Neural cell (in vitro differentiated cells): ENCODE measurements around the gene RASIP1. TPM values are rescaled to one million over a fixed set of nuclear protein-coding genes. Genes with fewer than 3 reads are reported as not detected.
"Not testable (repeated sequence)": the region's sequence is repeated elsewhere in the genome, so short reads cannot be mapped to it uniquely, and the experiment has no call there.

Source experiments
- H2AFZ ChIP-seq: fragments of 200-600, 300-800 bp; sonication (generic), shearing (Covaris generic); 2 replicates; pipeline ENCODE4 v1.6.0; 2014; ENCODE audit warnings: low read depth, mild to moderate bottlenecking, antibody characterized with exemption, low read length, moderate library complexity
- H3F3A ChIP-seq: fragments of 200-600 bp; shearing (Covaris generic); 2 replicates; pipeline ENCODE4 v1.6.1; 2016; ENCODE audit warnings: mild to moderate bottlenecking, moderate library complexity, mixed read lengths, antibody characterized with exemption, low read length; ENCODE audit not compliant: insufficient read depth, poor library complexity, severe bottlenecking
- H3K27ac ChIP-seq: fragments of 200-600, 300-800 bp; sonication (generic), shearing (Covaris generic); 2 replicates; pipeline ENCODE4 v1.5.1; 2014; ENCODE audit warnings: mild to moderate bottlenecking, low read length, moderate library complexity
- H3K27me3 ChIP-seq: fragments of 300-800, 200-600 bp; sonication (generic), shearing (Covaris generic); 2 replicates; pipeline ENCODE4 v1.6.0; 2014; ENCODE audit warnings: mild to moderate bottlenecking, low read depth, low read length, moderate library complexity; ENCODE audit not compliant: insufficient read depth
- H3K36me3 ChIP-seq: fragments of 300-800, 200-600 bp; sonication (generic), shearing (Covaris generic); 2 replicates; pipeline ENCODE4 v1.5.1; 2014; ENCODE audit warnings: mild to moderate bottlenecking, antibody characterized with exemption, low read length, moderate library complexity; ENCODE audit not compliant: insufficient read depth
- H3K4me2 ChIP-seq: fragments of 300-800, 200-600 bp; sonication (generic), shearing (Covaris generic); 2 replicates; pipeline ENCODE4 v1.6.0; 2014; ENCODE audit warnings: mild to moderate bottlenecking, low read length
- H3K4me3 ChIP-seq: fragments of 300-800, 200-600 bp; sonication (generic), shearing (Covaris generic); 2 replicates; pipeline ENCODE4 v1.5.1; 2014; ENCODE audit warnings: mild to moderate bottlenecking, low read length, moderate library complexity
- H3K79me2 ChIP-seq: fragments of 200-600 bp; shearing (Covaris generic); replicated peaks from 2 replicates; pipeline ENCODE4 v1.6.0; 2014; ENCODE audit warnings: mild to moderate bottlenecking, low read length, moderate library complexity; ENCODE audit not compliant: insufficient read depth
- H3K9ac ChIP-seq: fragments of 300-800, 200-600 bp; sonication (generic), shearing (Covaris generic); 2 replicates; pipeline ENCODE4 v1.6.1; 2016; ENCODE audit warnings: mild to moderate bottlenecking, low read length, mixed read lengths
- H3K9me2 ChIP-seq: fragments of 200-600 bp; shearing (Covaris generic); 2 replicates; pipeline ENCODE4 v1.6.1; 2016; ENCODE audit warnings: mild to moderate bottlenecking, low read length, mixed read lengths; ENCODE audit not compliant: insufficient read depth
- H3K9me3 ChIP-seq: fragments of 200-600, 300-800 bp; sonication (generic), shearing (Covaris generic); 2 replicates; pipeline ENCODE4 v1.6.1; 2016; ENCODE audit warnings: mild to moderate bottlenecking, mixed run types, low read length, moderate library complexity, mixed read lengths
- H4K20me1 ChIP-seq: fragments of 200-600 bp; shearing (Covaris generic); 2 replicates; pipeline ENCODE4 v1.6.1; 2016; ENCODE audit warnings: mild to moderate bottlenecking, mixed run types; ENCODE audit not compliant: insufficient read depth
- EP300 ChIP-seq: fragments of 450-650 bp; conservative IDR thresholded peaks from 2 replicates; pipeline ENCODE4 v1.6.1; 2014; ENCODE audit warnings: antibody characterized with exemption, mild to moderate bottlenecking, moderate library complexity; ENCODE audit not compliant: poor library complexity, severe bottlenecking
- EZH2 ChIP-seq: fragments of 200-600, 300-800 bp; shearing (Covaris generic), sonication (generic); IDR thresholded peaks from 2 replicates; pipeline ENCODE4 v1.6.1; 2014; ENCODE audit warnings: antibody characterized with exemption, low read length, borderline replicate concordance, mild to moderate bottlenecking; ENCODE audit not compliant: insufficient read depth, poor library complexity, severe bottlenecking
- MXI1 ChIP-seq: fragments of 450-650 bp; conservative IDR thresholded peaks from 2 replicates; pipeline ENCODE4 v1.6.1; 2014; ENCODE audit warnings: antibody characterized with exemption, mild to moderate bottlenecking; ENCODE audit not compliant: poor library complexity, severe bottlenecking
- POLR2AphosphoS5 ChIP-seq: IDR thresholded peaks from 2 replicates; pipeline ENCODE4 v1.6.1; 2012
- RAD21 ChIP-seq: fragments of 450-650 bp; conservative IDR thresholded peaks from 2 replicates; pipeline ENCODE4 v1.6.1; 2014; ENCODE audit warnings: antibody characterized with exemption, mild to moderate bottlenecking, moderate library complexity
- SMC3 ChIP-seq: fragments of 450-650 bp; conservative IDR thresholded peaks from 2 replicates; pipeline ENCODE4 v1.6.1; 2014; ENCODE audit warnings: antibody characterized with exemption, mild to moderate bottlenecking, moderate library complexity; ENCODE audit not compliant: poor library complexity
- TAF1 ChIP-seq: IDR thresholded peaks from 2 replicates; pipeline ENCODE4 v1.6.1; 2012; ENCODE audit warnings: low read depth
- polyA plus RNA-seq: library from polyadenylated mRNA; depleted of rRNA; stranded (reverse); fragments of >200 nt; gene quantifications from 2 replicates; pipeline ENCODE4 v1.2.3, GENCODE V29; 2014
- TF ChIP-seq, protein P1 (sequence below): IDR thresholded peaks from 2 replicates; pipeline ENCODE4 v1.6.1; 2012; ENCODE audit warnings: borderline replicate concordance
- TF ChIP-seq, protein P2 (sequence below): fragments of 450-650 bp; IDR thresholded peaks from 2 replicates; pipeline ENCODE4 v1.5.1; 2014; ENCODE audit warnings: antibody characterized with exemption, mild to moderate bottlenecking, moderate library complexity; ENCODE audit not compliant: poor library complexity, severe bottlenecking

RASIP1 gene
- polyA plus RNA-seq, 1 donor from 2014 or later = not detected

DNA sequence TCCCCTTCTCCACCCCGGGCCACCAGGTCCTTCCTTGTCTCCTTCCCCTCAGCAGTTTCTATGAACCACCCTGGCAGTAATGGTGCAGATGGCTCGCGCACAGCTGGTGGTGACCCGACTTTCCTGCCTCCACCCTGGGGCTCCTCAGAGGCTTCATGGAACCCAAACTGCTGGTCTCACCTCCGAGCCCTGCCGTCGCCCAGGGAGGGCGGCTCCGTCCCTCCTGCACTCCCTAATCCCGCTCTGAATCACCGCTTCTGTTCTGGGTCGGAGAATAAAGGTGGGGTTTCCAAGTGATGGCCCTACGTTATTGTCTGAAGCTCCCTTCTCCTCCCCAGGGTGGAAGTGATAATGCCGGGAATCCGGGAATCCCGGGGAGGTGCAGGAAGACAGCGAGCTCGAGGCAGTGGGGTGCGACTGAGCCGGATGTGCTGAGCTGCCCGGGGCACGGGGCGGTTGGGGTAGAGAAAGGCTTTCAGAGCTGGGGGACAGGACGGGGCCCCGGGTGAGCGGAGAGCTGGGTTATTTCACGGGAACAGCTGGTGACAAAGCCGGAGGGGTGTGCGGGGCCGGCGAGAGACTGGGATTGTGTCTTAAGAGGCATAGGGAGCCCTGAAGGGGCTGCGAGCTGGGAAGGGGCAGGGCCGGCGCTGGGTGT, 43.9 kb downstream of the RASIP1 start:
- no peak overlapping the region for H3K27ac ChIP-seq
- H3K4me3 ChIP-seq = no peak overlapping the region
- TF ChIP-seq TAF1 = no peak
- TF ChIP-seq RAD21 = no peak
- no peak for TF ChIP-seq EP300
- TF ChIP-seq SMC3 = no peak
- TF ChIP-seq, protein P1, sequence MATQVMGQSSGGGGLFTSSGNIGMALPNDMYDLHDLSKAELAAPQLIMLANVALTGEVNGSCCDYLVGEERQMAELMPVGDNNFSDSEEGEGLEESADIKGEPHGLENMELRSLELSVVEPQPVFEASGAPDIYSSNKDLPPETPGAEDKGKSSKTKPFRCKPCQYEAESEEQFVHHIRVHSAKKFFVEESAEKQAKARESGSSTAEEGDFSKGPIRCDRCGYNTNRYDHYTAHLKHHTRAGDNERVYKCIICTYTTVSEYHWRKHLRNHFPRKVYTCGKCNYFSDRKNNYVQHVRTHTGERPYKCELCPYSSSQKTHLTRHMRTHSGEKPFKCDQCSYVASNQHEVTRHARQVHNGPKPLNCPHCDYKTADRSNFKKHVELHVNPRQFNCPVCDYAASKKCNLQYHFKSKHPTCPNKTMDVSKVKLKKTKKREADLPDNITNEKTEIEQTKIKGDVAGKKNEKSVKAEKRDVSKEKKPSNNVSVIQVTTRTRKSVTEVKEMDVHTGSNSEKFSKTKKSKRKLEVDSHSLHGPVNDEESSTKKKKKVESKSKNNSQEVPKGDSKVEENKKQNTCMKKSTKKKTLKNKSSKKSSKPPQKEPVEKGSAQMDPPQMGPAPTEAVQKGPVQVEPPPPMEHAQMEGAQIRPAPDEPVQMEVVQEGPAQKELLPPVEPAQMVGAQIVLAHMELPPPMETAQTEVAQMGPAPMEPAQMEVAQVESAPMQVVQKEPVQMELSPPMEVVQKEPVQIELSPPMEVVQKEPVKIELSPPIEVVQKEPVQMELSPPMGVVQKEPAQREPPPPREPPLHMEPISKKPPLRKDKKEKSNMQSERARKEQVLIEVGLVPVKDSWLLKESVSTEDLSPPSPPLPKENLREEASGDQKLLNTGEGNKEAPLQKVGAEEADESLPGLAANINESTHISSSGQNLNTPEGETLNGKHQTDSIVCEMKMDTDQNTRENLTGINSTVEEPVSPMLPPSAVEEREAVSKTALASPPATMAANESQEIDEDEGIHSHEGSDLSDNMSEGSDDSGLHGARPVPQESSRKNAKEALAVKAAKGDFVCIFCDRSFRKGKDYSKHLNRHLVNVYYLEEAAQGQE = no peak
- no peak for TF ChIP-seq POLR2AphosphoS5
- no peak for TF ChIP-seq MXI1
- TF ChIP-seq, protein P2, sequence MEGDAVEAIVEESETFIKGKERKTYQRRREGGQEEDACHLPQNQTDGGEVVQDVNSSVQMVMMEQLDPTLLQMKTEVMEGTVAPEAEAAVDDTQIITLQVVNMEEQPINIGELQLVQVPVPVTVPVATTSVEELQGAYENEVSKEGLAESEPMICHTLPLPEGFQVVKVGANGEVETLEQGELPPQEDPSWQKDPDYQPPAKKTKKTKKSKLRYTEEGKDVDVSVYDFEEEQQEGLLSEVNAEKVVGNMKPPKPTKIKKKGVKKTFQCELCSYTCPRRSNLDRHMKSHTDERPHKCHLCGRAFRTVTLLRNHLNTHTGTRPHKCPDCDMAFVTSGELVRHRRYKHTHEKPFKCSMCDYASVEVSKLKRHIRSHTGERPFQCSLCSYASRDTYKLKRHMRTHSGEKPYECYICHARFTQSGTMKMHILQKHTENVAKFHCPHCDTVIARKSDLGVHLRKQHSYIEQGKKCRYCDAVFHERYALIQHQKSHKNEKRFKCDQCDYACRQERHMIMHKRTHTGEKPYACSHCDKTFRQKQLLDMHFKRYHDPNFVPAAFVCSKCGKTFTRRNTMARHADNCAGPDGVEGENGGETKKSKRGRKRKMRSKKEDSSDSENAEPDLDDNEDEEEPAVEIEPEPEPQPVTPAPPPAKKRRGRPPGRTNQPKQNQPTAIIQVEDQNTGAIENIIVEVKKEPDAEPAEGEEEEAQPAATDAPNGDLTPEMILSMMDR = no peak
- no peak for TF ChIP-seq EZH2
- no peaks in the 10 kb centered on the region for H3K9me2 ChIP-seq
- no peaks in the 10 kb centered on the region for H3K36me3 ChIP-seq
- no peak overlapping the region for H2AFZ ChIP-seq
- no peak overlapping the region for H3K9ac ChIP-seq
- H3K79me2 ChIP-seq = no peaks in the 10 kb centered on the region
- H3F3A ChIP-seq = no peaks in the 10 kb centered on the region
- no peaks in the 10 kb centered on the region for H3K9me3 ChIP-seq
- H4K20me1 ChIP-seq = no peaks in the 10 kb centered on the region
- peaks cover 17% of the 10 kb centered on the region for H3K27me3 ChIP-seq
- no peak overlapping the region for H3K4me2 ChIP-seq

DNA sequence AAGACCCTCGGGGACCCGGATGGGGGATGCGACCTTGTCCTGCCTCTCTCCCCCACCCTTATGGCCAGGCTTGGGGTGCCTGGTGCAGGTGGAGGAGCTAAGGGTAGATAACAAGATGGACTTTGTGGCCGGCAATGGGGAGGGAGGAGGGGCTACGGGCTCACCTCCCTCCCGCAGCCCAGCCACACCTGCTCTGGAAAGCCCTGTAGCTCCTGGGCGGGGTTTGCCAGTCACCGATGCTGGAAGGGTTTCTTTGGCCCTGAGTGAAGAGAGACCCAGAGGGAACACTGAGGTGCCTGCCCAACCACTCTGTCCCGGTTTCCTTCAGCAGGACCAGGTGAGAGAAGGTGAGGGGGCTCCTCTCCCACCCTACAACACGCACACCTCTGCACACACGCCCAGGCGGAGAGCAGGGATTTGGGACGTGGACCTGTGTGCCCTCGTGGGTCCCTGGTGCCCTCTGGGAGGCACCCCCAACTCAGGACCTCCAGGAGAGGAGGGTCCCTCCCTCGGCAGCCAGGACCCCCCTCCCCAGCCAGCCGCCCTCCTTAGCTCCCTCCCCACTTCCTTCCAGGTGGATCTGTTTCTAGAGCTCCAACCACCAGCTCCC, 44.6 kb downstream of the RASIP1 start, which contains the start of gene FUT2:
TSS of gene FUT2 (plus strand) at position 229 of the 610 bp plus-strand sequence. CDS start 6,986 bp downstream, outside the sequence.
- H3K4me2 ChIP-seq = no peak within 1 kb of the TSS
- peaks cover 17% of the 10 kb centered on the region for H3K27me3 ChIP-seq
- H3F3A ChIP-seq = no peaks in the 10 kb centered on the region
- H3K9me3 ChIP-seq = no peaks in the 10 kb centered on the region
- H3K79me2 ChIP-seq = no peaks in the 10 kb centered on the region
- H3K9ac ChIP-seq = no peak within 1 kb of the TSS
- TF ChIP-seq EP300 = no peak
- TF ChIP-seq, protein P2 = no peak
- no peak for TF ChIP-seq EZH2
- TF ChIP-seq MXI1 = no peak
- TF ChIP-seq TAF1 = no peak
- TF ChIP-seq SMC3 = no peak
- TF ChIP-seq, protein P1 = no peak
- TF ChIP-seq POLR2AphosphoS5 = no peak
- TF ChIP-seq RAD21 = no peak
- H4K20me1 ChIP-seq = no peaks in the 10 kb centered on the region
- no peaks in the 10 kb centered on the region for H3K9me2 ChIP-seq
- no peak within 1 kb of the TSS for H2AFZ ChIP-seq
- H3K36me3 ChIP-seq = no peaks in the 10 kb centered on the region
- no peak within 1 kb of the TSS for H3K4me3 ChIP-seq
- H3K27ac ChIP-seq = no peak within 1 kb of the TSS

DNA sequence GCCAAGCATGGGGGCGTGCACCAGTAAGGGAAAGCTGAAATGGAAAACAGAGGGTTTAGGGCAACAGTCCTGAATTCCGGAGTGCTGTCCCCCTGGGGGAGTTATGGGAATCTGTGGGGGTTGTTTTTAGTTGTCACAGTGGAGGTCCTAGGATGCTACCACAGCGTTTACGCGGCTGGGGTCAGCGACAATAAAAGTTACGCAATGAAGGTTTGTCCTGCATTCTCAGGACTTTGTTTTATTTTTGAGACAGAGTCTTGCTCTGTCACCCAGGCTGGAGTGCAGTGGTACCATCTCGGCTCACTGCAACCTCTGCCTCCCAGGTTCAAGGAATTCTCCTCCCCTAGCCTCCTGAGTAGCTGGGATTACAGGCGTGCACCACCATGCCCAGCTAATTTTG, 46.8 kb downstream of the RASIP1 start:
- H3K9me2 ChIP-seq, H3K9me3 ChIP-seq, H4K20me1 ChIP-seq, H3K79me2 ChIP-seq, H3K36me3 ChIP-seq, H3K4me3 ChIP-seq, H3K27ac ChIP-seq, H3K4me2 ChIP-seq, H2AFZ ChIP-seq, H3K9ac ChIP-seq, H3F3A ChIP-seq: not testable (repeated sequence)
- H3K27me3 ChIP-seq = peaks cover 17% of the 10 kb centered on the region
